NAMALWA (cell line): ENCODE measurements around the gene MYOCD.
"Not testable (repeated sequence)": the region's sequence is repeated elsewhere in the genome, so short reads cannot be mapped to it uniquely, and the experiment has no call there.

ENCODE experiments used
- DNase-seq: peaks from one replicate; pipeline ENCODE4 v3.0.0-alpha.2; 2015; ENCODE audit warnings: low spot score

MYOCD gene

GRCh38 chr17:12665263-12666210 lies at the start of gene MYOCD:
MYOCD (plus strand) TSS chr17:12665890; CDS start chr17:12666189, 299 bp downstream.
- DNase-seq: no peak

GRCh38 chr17:12616161-12616560 lies 49.5 kb upstream of the MYOCD start:
- no peak for DNase-seq

- DNase-seq: no peak
These were observed 47.1 kb upstream of the MYOCD start for GRCh38 chr17:12618557-12618956.

- DNase-seq: no peak
These were observed 46.1 kb upstream of the MYOCD start for GRCh38 chr17:12619459-12620199.

GRCh38 chr17:12620200-12620720 lies 45.4 kb upstream of the MYOCD start:
- DNase-seq: no peak

GRCh38 chr17:12622726-12623125 lies 43.0 kb upstream of the MYOCD start:
- DNase-seq: no peak

GRCh38 chr17:12623220-12623848 lies 42.4 kb upstream of the MYOCD start:
- DNase-seq: no peak

- no peak for DNase-seq
These were observed 41.5 kb upstream of the MYOCD start for GRCh38 chr17:12624211-12624610.

GRCh38 chr17:12625092-12625491 lies 40.6 kb upstream of the MYOCD start:
- no peak for DNase-seq

GRCh38 chr17:12627177-12627629 lies 38.5 kb upstream of the MYOCD start:
- DNase-seq: no peak

- DNase-seq: no peak
These were observed 37.8 kb upstream of the MYOCD start for GRCh38 chr17:12627781-12628451.

- DNase-seq: no peak
These were observed 34.6 kb upstream of the MYOCD start for GRCh38 chr17:12631076-12631475.

- no peak for DNase-seq
These were observed 32.9 kb upstream of the MYOCD start for GRCh38 chr17:12632785-12633184.

GRCh38 chr17:12634789-12635414 lies 30.8 kb upstream of the MYOCD start:
- DNase-seq: no peak

- DNase-seq: not testable (repeated sequence)
These were observed 29.7 kb upstream of the MYOCD start for GRCh38 chr17:12635996-12636395.

GRCh38 chr17:12637015-12637414 lies 28.7 kb upstream of the MYOCD start:
- no peak for DNase-seq

- no peak for DNase-seq
These were observed 27.7 kb upstream of the MYOCD start for GRCh38 chr17:12637745-12638651.

- DNase-seq: no peak
These were observed 25.3 kb upstream of the MYOCD start for GRCh38 chr17:12640364-12640763.

GRCh38 chr17:12641084-12641483 lies 24.6 kb upstream of the MYOCD start:
- no peak for DNase-seq

GRCh38 chr17:12642034-12642433 lies 23.7 kb upstream of the MYOCD start:
- DNase-seq: no peak
